ENCODE data around the gene AKNA. TPM values are rescaled to one million over a fixed set of nuclear protein-coding genes. Genes with fewer than 3 reads are reported as not detected.

AKNA gene
- total RNA-seq, 1 experiment from 2014 or later: 14.4 TPM

DNA sequence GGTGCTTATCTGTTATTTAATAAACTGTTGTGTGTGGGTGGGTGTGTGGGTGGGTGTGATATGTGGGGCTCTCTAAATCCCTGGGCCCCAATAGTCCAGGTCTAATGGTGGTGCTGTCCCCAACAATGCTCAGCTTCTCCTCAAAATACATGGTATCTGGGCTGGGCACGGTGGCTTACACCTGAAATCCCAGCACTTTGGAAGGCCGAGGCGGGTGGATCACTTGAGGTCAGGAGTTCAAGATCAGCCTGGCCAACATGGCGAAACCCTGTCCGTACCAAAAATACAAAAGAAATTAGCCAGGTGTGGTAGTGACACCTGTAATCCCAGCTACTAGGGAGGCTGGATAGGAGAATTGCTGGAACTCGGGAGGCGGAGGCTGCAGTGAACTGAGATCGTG, 69.4 kb downstream of the AKNA start:
- H3K27ac ChIP-seq: no peak overlapping the region
- CTCF ChIA-PET: no interaction called here
- H3K36me3 ChIP-seq (ENCODE audit: low read depth): no peaks in the 10 kb centered on the region

DNA sequence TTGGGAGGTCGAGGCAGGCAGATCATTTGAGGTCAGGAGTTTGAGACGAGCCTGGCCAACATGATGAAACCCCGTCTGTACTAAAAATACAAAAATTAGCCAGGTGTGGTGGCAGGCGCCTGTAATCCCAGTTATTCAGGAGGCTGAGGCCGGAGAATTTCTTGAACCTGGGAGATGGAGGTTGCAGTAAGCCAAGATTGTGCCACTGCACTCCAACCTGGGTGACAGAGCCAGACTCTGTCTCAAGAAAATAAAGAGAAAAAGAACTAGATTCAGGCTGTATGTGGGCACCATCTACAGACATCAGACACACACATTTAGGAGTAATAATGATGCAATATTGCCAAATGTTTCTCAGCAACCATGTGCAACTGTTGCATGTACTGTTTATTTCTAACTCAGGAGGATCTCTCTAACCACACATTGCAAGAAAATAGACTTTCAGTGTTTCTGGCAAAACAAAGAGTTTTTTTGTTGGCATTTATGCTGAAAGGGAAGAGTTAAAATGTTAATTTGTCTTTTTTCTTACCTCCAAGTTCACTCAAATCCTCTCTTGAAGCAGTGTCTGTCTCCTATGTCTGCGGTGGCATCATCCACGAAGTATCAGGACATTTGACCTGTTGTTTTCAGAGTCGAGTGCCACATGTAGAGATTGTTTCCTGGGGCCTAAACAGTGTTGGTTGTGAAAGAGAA, 70.0 kb downstream of the AKNA start:
- Histone ChIP-seq H2AFZ (peak overlapping the region; percentile 56), H3K9me2 (ENCODE audit: insufficient read depth) (no peaks in the 10 kb centered on the region), H3K4me3 (no peak overlapping the region), H3K4me1 (replicated peaks; ENCODE audit: insufficient read depth) (peaks cover 6% of the 10 kb centered on the region; the same call in 1 of the 2 replicates), H3F3A (ENCODE audit: insufficient read depth, low read depth) (no peaks in the 10 kb centered on the region), H3K27ac (no peak overlapping the region), H3K4me2 (no peak overlapping the region), H3K27me3 (ENCODE audit: insufficient read depth, low read depth) (no peaks in the 10 kb centered on the region), H3K36me3 (ENCODE audit: low read depth) (no peaks in the 10 kb centered on the region), H4K20me1 (ENCODE audit: insufficient read depth) (no peaks in the 10 kb centered on the region), H3K9me3 (ENCODE audit: insufficient read depth, low read depth) (no peaks in the 10 kb centered on the region), H3K79me2 (ENCODE audit: low read depth) (no peaks in the 10 kb centered on the region)
- BruUV-seq (replicated peaks): no TSS peak
- DNase-seq: no peak
- CTCF ChIA-PET: no interaction called here
- no peak for TF ChIP-seq EZH2 (IDR thresholded peaks at IDR 0.05; ENCODE audit: low read depth)
- intact Hi-C loops (cut with micrococcal nuclease; ENCODE audit: unreplicated experiment): no loop called here
- POLR2A ChIA-PET (ENCODE audit: unreplicated experiment): no interaction called here

More for the DNA sequence above, 69.4 kb downstream of the AKNA start:
- BruUV-seq (replicated peaks): no TSS peak
- intact Hi-C loops (cut with micrococcal nuclease; ENCODE audit: unreplicated experiment): no loop called here
- Histone ChIP-seq H2AFZ (no peak overlapping the region), H3K4me1 (replicated peaks; ENCODE audit: insufficient read depth) (peaks cover 6% of the 10 kb centered on the region; the same call in 1 of the 2 replicates), H4K20me1 (ENCODE audit: insufficient read depth) (no peaks in the 10 kb centered on the region), H3K4me2 (no peak overlapping the region), H3F3A (ENCODE audit: insufficient read depth, low read depth) (no peaks in the 10 kb centered on the region), H3K4me3 (no peak overlapping the region), H3K27me3 (ENCODE audit: insufficient read depth, low read depth) (no peaks in the 10 kb centered on the region), H3K79me2 (ENCODE audit: low read depth) (no peaks in the 10 kb centered on the region), H3K9me3 (ENCODE audit: insufficient read depth, low read depth) (no peaks in the 10 kb centered on the region), H3K9me2 (ENCODE audit: insufficient read depth) (no peaks in the 10 kb centered on the region)
- POLR2A ChIA-PET (ENCODE audit: unreplicated experiment): no interaction called here
- DNase-seq: no peak
- TF ChIP-seq, protein P1, sequence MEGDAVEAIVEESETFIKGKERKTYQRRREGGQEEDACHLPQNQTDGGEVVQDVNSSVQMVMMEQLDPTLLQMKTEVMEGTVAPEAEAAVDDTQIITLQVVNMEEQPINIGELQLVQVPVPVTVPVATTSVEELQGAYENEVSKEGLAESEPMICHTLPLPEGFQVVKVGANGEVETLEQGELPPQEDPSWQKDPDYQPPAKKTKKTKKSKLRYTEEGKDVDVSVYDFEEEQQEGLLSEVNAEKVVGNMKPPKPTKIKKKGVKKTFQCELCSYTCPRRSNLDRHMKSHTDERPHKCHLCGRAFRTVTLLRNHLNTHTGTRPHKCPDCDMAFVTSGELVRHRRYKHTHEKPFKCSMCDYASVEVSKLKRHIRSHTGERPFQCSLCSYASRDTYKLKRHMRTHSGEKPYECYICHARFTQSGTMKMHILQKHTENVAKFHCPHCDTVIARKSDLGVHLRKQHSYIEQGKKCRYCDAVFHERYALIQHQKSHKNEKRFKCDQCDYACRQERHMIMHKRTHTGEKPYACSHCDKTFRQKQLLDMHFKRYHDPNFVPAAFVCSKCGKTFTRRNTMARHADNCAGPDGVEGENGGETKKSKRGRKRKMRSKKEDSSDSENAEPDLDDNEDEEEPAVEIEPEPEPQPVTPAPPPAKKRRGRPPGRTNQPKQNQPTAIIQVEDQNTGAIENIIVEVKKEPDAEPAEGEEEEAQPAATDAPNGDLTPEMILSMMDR (conservative IDR thresholded peaks at IDR 0.05): no peak
- no peak for TF ChIP-seq EZH2 (IDR thresholded peaks at IDR 0.05; ENCODE audit: low read depth)

DNA sequence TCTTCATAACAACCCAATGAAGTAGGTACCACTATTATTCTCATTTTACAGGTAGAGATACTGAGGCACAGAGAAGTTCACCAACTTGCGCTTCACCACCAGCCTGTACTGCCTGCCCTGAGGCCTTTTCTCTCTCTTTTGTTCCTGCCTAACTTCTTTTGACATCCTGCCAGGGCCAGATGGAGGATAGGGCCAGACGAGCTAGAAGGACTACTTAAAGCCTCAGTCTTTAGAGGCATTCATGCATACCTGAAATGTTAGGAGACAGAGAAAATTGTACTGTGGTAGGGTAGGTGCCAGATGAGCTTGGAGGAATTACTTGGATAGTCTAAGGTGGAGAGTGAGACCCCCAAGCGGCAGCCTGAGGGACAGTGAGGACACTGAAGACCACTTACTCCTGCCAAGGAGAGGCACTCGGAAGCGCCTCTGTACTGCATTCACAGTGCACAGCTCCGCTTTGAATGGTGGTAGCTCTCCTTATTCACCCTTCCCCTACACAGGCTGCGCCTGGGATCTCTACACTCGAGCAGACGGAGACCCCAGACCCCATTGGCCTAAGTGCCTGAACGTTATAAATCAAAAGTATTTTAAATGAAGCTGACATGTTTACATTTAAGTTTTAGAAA, 71.1 kb downstream of the AKNA start:
- Histone ChIP-seq H3K36me3 (ENCODE audit: low read depth) (no peaks in the 10 kb centered on the region), H4K20me1 (ENCODE audit: insufficient read depth) (no peaks in the 10 kb centered on the region), H3K4me3 (no peak overlapping the region), H3K27me3 (ENCODE audit: insufficient read depth, low read depth) (no peaks in the 10 kb centered on the region), H3K27ac (no peak overlapping the region), H3K9me3 (ENCODE audit: insufficient read depth, low read depth) (no peaks in the 10 kb centered on the region), H3K4me2 (no peak overlapping the region), H3K9me2 (ENCODE audit: insufficient read depth) (no peaks in the 10 kb centered on the region), H3F3A (ENCODE audit: insufficient read depth, low read depth) (no peaks in the 10 kb centered on the region), H2AFZ (no peak overlapping the region), H3K79me2 (ENCODE audit: low read depth) (no peaks in the 10 kb centered on the region), H3K4me1 (replicated peaks; ENCODE audit: insufficient read depth) (peaks cover 6% of the 10 kb centered on the region; the same call in 1 of the 2 replicates)
- TF ChIP-seq, protein P1 (conservative IDR thresholded peaks at IDR 0.05): no peak
- no peak for TF ChIP-seq EZH2 (IDR thresholded peaks at IDR 0.05; ENCODE audit: low read depth)
- BruUV-seq (replicated peaks): no TSS peak
- no peak for DNase-seq
- CTCF ChIA-PET: no interaction called here
- intact Hi-C loops (cut with micrococcal nuclease; ENCODE audit: unreplicated experiment): no loop called here
- POLR2A ChIA-PET (ENCODE audit: unreplicated experiment): no interaction called here

Measured in PC-9 (cell line).